MM.1S (cell line): ENCODE results near the gene VAPA.

Experiments used
- CTCF ChIP-seq: fragments of 300-600 bp; sonication (generic); IDR thresholded peaks from 2 replicates; pipeline ENCODE4 v1.5.1; 2016; ENCODE audit warnings: antibody characterized with exemption, low read length, mixed read lengths
- EZH2 ChIP-seq: fragments of 300-600 bp; sonication (generic); optimal IDR thresholded peaks from 2 replicates; pipeline ENCODE3; 2017; ENCODE audit warnings: low read depth, mild to moderate bottlenecking, antibody characterized with exemption, low read length, mixed read lengths
- EZH2phosphoT487 ChIP-seq: fragments of 300-600 bp; sonication (generic); IDR thresholded peaks from 2 replicates; pipeline ENCODE4 v1.6.1; 2018; ENCODE audit warnings: antibody characterized with exemption, low read length

- no peak for TF ChIP-seq CTCF
- no peak for TF ChIP-seq EZH2
- no peak for TF ChIP-seq EZH2phosphoT487
Measured at GRCh38 chr18:9910661-9911060, 3.2 kb upstream of the VAPA start.
